Stimulated activated CD8-positive, alpha-beta memory T cell treated with anti-CD3 and anti-CD28 coated beads, Interleukin-2, amount 100 ng/mL, for 48 hours (primary cell): ENCODE results near the gene NGFR.
"Not testable (repeated sequence)": the region's sequence is repeated elsewhere in the genome, so short reads cannot be mapped to it uniquely, and the experiment has no call there.

ENCODE experiments used
- DNase-seq, 2 donors: peaks; one replicate each; pipeline ENCODE4 v3.0.0-alpha.2; 2020; ENCODE audit warnings: low read depth in 2 of 2

Gene NGFR

GRCh38 chr17:49496183-49496866 lies 1.2 kb downstream of the NGFR start:
- DNase-seq: peak; percentile 82 to 88

- no peak for DNase-seq
These were observed 1.7 kb downstream of the NGFR start for GRCh38 chr17:49496867-49497147.

DNA sequence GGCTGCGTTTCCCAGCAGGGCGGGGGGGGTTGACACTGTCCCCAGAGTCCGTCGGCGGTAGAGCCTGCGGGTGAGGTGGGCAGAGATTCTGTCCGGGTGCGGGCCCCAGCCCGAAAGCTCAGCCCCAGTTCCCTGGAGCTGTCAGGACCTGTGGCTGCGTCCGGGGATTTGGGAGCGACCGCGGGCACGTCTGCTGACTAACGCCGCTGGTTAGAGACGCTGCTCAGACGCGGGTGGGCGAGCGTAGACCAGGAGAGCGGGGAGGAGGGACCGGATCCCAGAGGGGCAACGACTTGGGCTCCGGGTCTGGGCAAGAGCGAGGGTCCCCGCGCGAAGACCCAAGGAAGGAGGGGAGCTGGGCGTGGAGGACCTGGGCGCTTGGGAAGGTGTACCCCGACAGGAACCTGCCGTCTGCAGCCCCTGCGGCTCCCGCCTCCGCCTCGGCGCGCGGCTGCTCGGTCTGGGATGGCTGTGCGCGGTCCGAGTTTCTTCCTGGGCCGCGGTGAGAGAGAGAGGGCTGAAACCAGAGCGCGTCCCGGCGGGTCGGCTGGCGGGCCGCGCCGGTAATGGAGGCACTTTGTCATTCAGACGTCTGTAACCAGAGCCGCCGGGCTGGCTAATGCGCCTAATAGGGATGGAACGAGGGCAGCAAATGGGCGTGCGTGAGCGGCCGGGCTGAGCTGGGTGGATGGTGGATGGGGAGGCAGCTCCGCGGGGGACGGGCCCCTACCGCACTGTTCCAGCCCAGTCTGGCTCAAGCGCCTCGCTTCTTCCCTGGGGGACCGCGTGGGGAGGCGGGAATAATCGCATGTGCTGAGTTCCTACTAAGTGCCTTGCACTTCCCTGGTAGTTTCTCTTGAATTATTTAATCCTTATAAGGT lies 2.3 kb downstream of the NGFR start:
- no peak for DNase-seq

- DNase-seq: no peak
These were observed 3.0 kb downstream of the NGFR start for GRCh38 chr17:49498029-49498615.

DNA sequence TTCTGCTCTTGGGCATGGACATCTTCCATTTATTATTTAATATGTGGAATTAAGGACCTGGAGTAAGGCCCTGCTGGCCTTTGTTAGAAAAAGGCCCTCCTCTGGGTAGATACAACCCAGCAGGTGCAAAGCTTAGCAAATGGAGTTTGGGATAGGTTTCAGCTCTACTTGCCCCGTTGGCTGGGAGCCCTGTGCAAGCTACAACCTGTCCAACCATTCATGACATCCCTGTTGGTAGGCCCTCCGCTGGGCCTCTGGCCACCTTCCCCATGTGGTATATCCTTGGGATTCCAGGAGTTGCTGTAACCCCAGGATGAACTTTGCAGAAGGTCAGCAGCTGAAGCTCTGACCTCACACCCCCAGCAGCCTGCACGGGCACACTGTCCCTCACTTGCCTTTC lies 6.4 kb downstream of the NGFR start:
- DNase-seq: no peak

- no peak for DNase-seq
These were observed 7.2 kb downstream of the NGFR start for GRCh38 chr17:49502254-49502653.

- DNase-seq: not testable (repeated sequence)
These were observed 7.6 kb downstream of the NGFR start for GRCh38 chr17:49502680-49503079.

GRCh38 chr17:49504369-49504768 lies 9.3 kb downstream of the NGFR start:
- DNase-seq: no peak

GRCh38 chr17:49505854-49506253 lies 10.8 kb downstream of the NGFR start:
- no peak for DNase-seq

- no peak for DNase-seq
These were observed 11.2 kb downstream of the NGFR start for GRCh38 chr17:49506282-49506681.

DNA sequence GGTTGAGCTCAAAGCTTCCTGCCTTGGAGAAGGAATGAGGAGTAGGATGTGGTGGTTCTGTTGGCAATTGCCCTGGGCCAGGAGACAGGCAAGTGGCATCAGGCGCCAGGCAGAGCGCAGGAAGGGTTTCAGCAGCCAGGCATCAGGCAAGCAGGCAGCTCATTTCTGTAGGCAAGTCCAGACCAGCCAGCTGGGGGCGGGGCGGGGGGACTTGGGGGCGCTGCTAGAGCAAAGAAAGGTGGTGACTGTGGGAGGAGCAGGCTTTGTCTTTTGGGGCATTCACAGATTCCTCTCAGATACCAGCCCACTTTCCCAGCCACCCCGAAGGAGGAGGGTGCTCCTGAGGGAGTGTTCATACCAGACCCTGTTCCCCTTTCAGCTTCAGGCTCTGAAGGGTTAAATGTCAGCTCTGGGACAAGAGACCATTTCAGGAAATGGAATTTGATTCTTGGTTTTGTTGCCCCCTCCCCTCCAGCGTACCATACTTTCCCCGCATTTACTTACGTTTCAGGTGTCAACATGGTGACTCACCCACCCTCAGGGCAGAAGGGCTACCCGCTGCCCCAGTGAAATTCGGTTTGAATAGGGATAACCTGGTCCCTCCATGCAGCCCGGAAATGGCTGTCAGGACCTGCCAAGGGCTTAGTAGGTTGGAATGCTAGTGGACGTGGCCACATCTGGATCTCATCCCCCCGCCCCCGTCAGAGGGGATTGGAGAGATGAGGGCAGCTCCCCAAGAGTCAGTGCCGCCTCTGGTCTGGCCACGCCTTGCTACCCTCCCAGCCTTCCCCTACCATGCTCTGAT lies 13.2 kb downstream of the NGFR start:
- DNase-seq: no peak

DNA sequence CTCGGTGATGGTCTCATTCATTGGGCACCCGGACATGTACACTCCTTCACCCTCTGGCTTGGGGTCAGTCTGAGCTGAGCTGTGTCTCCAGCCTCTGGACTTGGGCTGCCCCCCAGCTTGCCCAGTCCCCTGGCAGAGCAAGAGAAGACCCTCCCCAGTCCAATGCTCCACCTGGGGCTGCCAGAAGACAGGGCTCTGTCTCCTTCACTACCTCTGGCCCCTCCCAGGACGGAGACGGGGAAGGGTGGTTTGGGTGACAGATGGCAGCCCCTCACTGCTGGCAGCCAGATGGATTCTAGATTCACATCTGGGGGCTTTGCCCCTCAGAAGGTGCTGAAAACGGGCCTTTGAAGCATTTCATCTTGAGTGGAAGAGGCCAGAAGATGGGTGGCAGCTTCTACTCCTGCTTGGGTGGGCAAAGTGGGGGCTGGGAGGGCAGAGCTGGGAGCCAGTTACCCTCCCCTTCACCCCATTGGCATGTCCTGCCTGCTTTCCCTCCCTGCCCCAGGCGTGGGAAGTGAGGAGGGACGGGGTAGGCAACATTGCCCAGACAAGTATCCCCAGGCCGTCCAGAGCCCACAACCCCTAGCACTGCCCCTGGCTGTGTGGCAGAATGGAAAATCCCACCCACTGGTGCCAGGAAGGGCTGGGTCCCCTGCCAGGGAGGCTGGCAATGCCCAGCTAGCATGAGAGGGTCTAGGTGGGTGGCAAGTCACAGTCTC lies 13.9 kb downstream of the NGFR start:
- no peak for DNase-seq

- no peak for DNase-seq
These were observed 14.5 kb downstream of the NGFR start for GRCh38 chr17:49509588-49509917.

DNA sequence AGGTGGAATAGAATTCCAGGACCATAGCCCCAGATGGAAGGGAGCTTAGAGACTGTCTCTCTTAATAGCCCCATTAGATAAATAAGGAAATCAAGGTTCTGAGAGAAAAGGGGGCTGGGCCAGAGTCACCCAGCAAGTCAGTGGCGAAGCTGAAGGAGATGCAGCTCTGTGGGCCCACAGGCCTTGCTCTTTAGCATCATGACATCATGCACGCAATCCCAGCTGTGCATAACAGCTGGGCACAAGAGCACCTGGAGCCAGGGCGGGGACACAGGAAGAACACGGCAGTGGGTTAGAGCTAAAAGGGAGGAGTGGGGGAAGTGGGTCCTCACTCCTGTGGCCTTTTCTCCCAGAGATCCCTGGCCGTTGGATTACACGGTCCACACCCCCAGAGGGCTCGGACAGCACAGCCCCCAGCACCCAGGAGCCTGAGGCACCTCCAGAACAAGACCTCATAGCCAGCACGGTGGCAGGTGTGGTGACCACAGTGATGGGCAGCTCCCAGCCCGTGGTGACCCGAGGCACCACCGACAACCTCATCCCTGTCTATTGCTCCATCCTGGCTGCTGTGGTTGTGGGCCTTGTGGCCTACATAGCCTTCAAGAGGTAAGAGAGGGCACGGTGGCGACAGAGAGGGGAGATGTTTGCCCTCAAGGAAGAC lies 15.1 kb downstream of the NGFR start:
- no peak for DNase-seq

- no peak for DNase-seq
These were observed 15.6 kb downstream of the NGFR start for GRCh38 chr17:49510720-49511110.

- no peak for DNase-seq
These were observed 16.7 kb downstream of the NGFR start for GRCh38 chr17:49511810-49512209.

- no peak for DNase-seq
These were observed 17.4 kb downstream of the NGFR start for GRCh38 chr17:49512296-49513043.

DNA sequence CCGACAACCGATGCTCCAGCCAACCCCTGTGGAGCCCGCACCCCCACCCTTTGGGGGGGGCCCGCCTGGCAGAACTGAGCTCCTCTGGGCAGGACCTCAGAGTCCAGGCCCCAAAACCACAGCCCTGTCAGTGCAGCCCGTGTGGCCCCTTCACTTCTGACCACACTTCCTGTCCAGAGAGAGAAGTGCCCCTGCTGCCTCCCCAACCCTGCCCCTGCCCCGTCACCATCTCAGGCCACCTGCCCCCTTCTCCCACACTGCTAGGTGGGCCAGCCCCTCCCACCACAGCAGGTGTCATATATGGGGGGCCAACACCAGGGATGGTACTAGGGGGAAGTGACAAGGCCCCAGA lies 17.9 kb downstream of the NGFR start:
- no peak for DNase-seq

DNA sequence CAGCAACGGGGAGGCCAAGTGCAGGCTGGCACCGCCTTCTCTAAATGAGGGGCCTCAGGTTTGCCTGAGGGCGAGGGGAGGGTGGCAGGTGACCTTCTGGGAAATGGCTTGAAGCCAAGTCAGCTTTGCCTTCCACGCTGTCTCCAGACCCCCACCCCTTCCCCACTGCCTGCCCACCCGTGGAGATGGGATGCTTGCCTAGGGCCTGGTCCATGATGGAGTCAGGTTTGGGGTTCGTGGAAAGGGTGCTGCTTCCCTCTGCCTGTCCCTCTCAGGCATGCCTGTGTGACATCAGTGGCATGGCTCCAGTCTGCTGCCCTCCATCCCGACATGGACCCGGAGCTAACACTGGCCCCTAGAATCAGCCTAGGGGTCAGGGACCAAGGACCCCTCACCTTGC lies 18.5 kb downstream of the NGFR start:
- DNase-seq: no peak

DNA sequence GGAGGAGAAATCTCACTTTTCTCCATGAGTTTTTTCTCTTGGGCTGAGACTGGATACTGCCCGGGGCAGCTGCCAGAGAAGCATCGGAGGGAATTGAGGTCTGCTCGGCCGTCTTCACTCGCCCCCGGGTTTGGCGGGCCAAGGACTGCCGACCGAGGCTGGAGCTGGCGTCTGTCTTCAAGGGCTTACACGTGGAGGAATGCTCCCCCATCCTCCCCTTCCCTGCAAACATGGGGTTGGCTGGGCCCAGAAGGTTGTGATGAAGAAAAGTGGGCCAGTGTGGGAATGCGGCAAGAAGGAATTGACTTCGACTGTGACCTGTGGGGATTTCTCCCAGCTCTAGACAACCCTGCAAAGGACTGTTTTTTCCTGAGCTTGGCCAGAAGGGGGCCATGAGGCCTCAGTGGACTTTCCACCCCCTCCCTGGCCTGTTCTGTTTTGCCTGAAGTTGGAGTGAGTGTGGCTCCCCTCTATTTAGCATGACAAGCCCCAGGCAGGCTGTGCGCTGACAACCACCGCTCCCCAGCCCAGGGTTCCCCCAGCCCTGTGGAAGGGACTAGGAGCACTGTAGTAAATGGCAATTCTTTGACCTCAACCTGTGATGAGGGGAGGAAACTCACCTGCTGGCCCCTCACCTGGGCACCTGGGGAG lies 19.1 kb downstream of the NGFR start:
- DNase-seq: no peak
